HG02884 (cell line): ENCODE results near the gene PGBD5.

Experiments used
- ATAC-seq: cut with Tn5 transposase; IDR thresholded peaks from one replicate; pipeline ENCODE4 v1.9.1; 2021; ENCODE audit warnings: mild to moderate bottlenecking, moderate library complexity; ENCODE audit not compliant: unreplicated experiment

The PGBD5 gene

GRCh38 chr1:230398856-230399255, 27.3 kb downstream of the PGBD5 start:
- no peak for ATAC-seq

- ATAC-seq: no peak
These were observed 29.2 kb downstream of the PGBD5 start for GRCh38 chr1:230396966-230397365.

GRCh38 chr1:230395932-230396331, 30.2 kb downstream of the PGBD5 start:
- ATAC-seq: no peak

GRCh38 chr1:230394741-230395140, 31.4 kb downstream of the PGBD5 start:
- no peak for ATAC-seq

- no peak for ATAC-seq
These were observed 32.0 kb downstream of the PGBD5 start for GRCh38 chr1:230394134-230394533.

- ATAC-seq: no peak
These were observed 32.4 kb downstream of the PGBD5 start for GRCh38 chr1:230393722-230394121.

- no peak for ATAC-seq
These were observed 33.1 kb downstream of the PGBD5 start for GRCh38 chr1:230392920-230393521.

- no peak for ATAC-seq
These were observed 33.6 kb downstream of the PGBD5 start for GRCh38 chr1:230392536-230392909.

- no peak for ATAC-seq
These were observed 34.2 kb downstream of the PGBD5 start for GRCh38 chr1:230391776-230392535.

GRCh38 chr1:230390371-230390770, 35.8 kb downstream of the PGBD5 start:
- ATAC-seq: no peak

- no peak for ATAC-seq
These were observed 38.3 kb downstream of the PGBD5 start for GRCh38 chr1:230387876-230388275.

GRCh38 chr1:230387296-230387695, 38.8 kb downstream of the PGBD5 start:
- ATAC-seq: no peak

GRCh38 chr1:230386637-230387262, 39.4 kb downstream of the PGBD5 start:
- no peak for ATAC-seq

- ATAC-seq: no peak
These were observed 40.2 kb downstream of the PGBD5 start for GRCh38 chr1:230385930-230386329.

- ATAC-seq: no peak
These were observed 41.0 kb downstream of the PGBD5 start for GRCh38 chr1:230385158-230385450.

GRCh38 chr1:230384380-230385157, 41.6 kb downstream of the PGBD5 start:
- no peak for ATAC-seq

- no peak for ATAC-seq
These were observed 42.7 kb downstream of the PGBD5 start for GRCh38 chr1:230383425-230383824.

GRCh38 chr1:230382001-230382491, 44.1 kb downstream of the PGBD5 start:
- ATAC-seq: no peak

GRCh38 chr1:230381585-230381984, 44.5 kb downstream of the PGBD5 start:
- ATAC-seq: no peak

- no peak for ATAC-seq
These were observed 45.1 kb downstream of the PGBD5 start for GRCh38 chr1:230381049-230381467.

- no peak for ATAC-seq
These were observed 46.2 kb downstream of the PGBD5 start for GRCh38 chr1:230379928-230380327.
